Trophoblast cell (in vitro differentiated cells and primary cell): Measurements from ENCODE around the gene CHODL.

Experiments
- DNase-seq, 2 donors: peaks; one replicate each; pipeline ENCODE4 v3.0.0-alpha.2; 2016
- H2AFZ ChIP-seq: 2 replicates; pipeline ENCODE4 v1.6.1; 2013; ENCODE audit warnings: low read length, moderate library complexity, mild to moderate bottlenecking; ENCODE audit not compliant: insufficient read depth, poor library complexity
- H2AK5ac ChIP-seq: 2 replicates; pipeline ENCODE4 v1.6.1; 2013; ENCODE audit warnings: mild to moderate bottlenecking, low read length
- H2BK120ac ChIP-seq: 2 replicates; pipeline ENCODE4 v1.6.1; 2013; ENCODE audit warnings: low read length, mild to moderate bottlenecking, moderate library complexity; ENCODE audit not compliant: insufficient read depth, poor library complexity
- H2BK12ac ChIP-seq: 2 replicates; pipeline ENCODE4 v1.6.1; 2013; ENCODE audit warnings: mild to moderate bottlenecking, low read length, moderate library complexity
- H2BK5ac ChIP-seq: 2 replicates; pipeline ENCODE4 v1.6.1; 2013; ENCODE audit warnings: low read length, low read depth, moderate library complexity, mild to moderate bottlenecking; ENCODE audit not compliant: poor library complexity
- H3K14ac ChIP-seq: 2 replicates; pipeline ENCODE4 v1.6.1; 2013; ENCODE audit warnings: mild to moderate bottlenecking, low read length
- H3K18ac ChIP-seq: 2 replicates; pipeline ENCODE4 v1.6.1; 2013; ENCODE audit warnings: mild to moderate bottlenecking, low read length
- H3K23ac ChIP-seq: 2 replicates; pipeline ENCODE4 v1.6.1; 2013; ENCODE audit warnings: low read length
- H3K27ac ChIP-seq: 2 replicates; pipeline ENCODE4 v1.5.1; 2013; ENCODE audit warnings: low read depth, mild to moderate bottlenecking, inconsistent platforms, low read length, moderate library complexity
- H3K27me3 ChIP-seq: 2 replicates; pipeline ENCODE4 v1.6.1; 2013; ENCODE audit warnings: inconsistent platforms, mild to moderate bottlenecking, low read length, moderate library complexity; ENCODE audit not compliant: insufficient read depth
- H3K36me3 ChIP-seq, 2 experiments: 1 replicate in 1 of 2; 2 replicates in 1 of 2; pipeline ENCODE4 v1.6.1; 2013; ENCODE audit warnings: low read length in 2 of 2, mild to moderate bottlenecking in 2 of 2, moderate library complexity in 1 of 2; ENCODE audit not compliant: insufficient read depth in 2 of 2, control insufficient read depth in 1 of 2
- H3K4ac ChIP-seq: 2 replicates; pipeline ENCODE4 v1.6.1; 2013; ENCODE audit warnings: low read depth, mild to moderate bottlenecking, low read length, moderate library complexity
- H3K4me1 ChIP-seq, 2 experiments: 1 replicate in 1 of 2; 2 replicates in 1 of 2; pipeline ENCODE4 v1.6.1; 2013; ENCODE audit warnings: low read length in 2 of 2, mild to moderate bottlenecking in 2 of 2, moderate library complexity in 1 of 2; ENCODE audit not compliant: insufficient read depth in 2 of 2, control insufficient read depth in 1 of 2
- H3K4me2 ChIP-seq: 2 replicates; pipeline ENCODE4 v1.6.1; 2013; ENCODE audit warnings: inconsistent platforms, mild to moderate bottlenecking, low read length, moderate library complexity
- H3K4me3 ChIP-seq: 2 replicates; pipeline ENCODE4 v1.5.1; 2013; ENCODE audit warnings: mild to moderate bottlenecking, low read depth, low read length, inconsistent platforms
- H3K79me1 ChIP-seq: one replicate; pipeline ENCODE4 v1.6.1; 2013; ENCODE audit warnings: low read length
- H3K79me2 ChIP-seq: 2 replicates; pipeline ENCODE4 v1.6.1; 2013; ENCODE audit warnings: low read length, mild to moderate bottlenecking; ENCODE audit not compliant: control insufficient read depth, insufficient read depth, poor library complexity
- H3K9ac ChIP-seq: 2 replicates; pipeline ENCODE4 v1.6.1; 2013; ENCODE audit warnings: mild to moderate bottlenecking, low read length
- H3K9me3 ChIP-seq: 2 replicates; pipeline ENCODE4 v1.6.1; 2013; ENCODE audit warnings: low read depth, mild to moderate bottlenecking, control low read depth, inconsistent platforms, low read length; ENCODE audit not compliant: insufficient read depth
- H4K12ac ChIP-seq: 2 replicates; pipeline ENCODE4 v1.6.1; 2013; ENCODE audit warnings: low read depth, mild to moderate bottlenecking, low read length, moderate library complexity
- H4K8ac ChIP-seq: 2 replicates; pipeline ENCODE4 v1.6.1; 2013; ENCODE audit warnings: low read depth, mild to moderate bottlenecking, low read length, moderate library complexity
- H4K91ac ChIP-seq: one replicate; pipeline ENCODE4 v1.6.1; 2013; ENCODE audit warnings: low read depth, mild to moderate bottlenecking, low read length, moderate library complexity
- WGBS: extraction: QIAGEN DNeasy Blood & Tissue Kit; methylation state at CpG from one replicate; pipeline ENCODE4 v1.1.7; 2013; ENCODE audit warnings: missing lambda C conversion rate; ENCODE audit not compliant: insufficient read length, insufficient coverage; ENCODE audit errors: extremely low coverage; 5-methylcytosine and 5-hydroxymethylcytosine counted together

The CHODL gene

DNA sequence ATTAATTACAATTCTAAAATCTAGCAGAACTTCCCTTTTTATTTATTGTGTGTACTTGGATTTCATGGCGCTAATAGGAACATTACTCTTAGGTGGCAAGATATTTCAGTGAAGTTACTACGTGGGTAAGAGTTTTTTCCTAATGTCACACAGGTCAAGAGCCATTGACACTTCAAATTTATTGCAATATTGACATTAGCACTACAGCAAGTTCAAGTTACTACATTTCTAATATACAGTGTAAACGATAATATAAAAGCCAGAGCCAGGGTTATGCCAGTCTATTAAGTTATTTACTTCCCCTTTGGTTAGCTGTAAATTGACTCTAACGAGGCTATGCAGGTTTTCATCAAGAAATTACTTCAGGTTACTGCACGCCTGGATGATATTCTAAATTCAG, 29.7 kb downstream of the CHODL start:
- Histone ChIP-seq H3K36me3 (no peaks in the 10 kb centered on the region), H3K27me3 (no peaks in the 10 kb centered on the region), H2BK120ac (no peak overlapping the region), H4K91ac (no peak overlapping the region), H3K4me2 (no peak overlapping the region), H3K23ac (no peak overlapping the region), H3K18ac (no peak overlapping the region), H3K4ac (no peak overlapping the region), H3K14ac (no peak overlapping the region), H3K9me3 (no peaks in the 10 kb centered on the region), H3K4me1 (no peaks in the 10 kb centered on the region), H2AK5ac (no peak overlapping the region), H3K27ac (no peak overlapping the region), H2AFZ (no peak overlapping the region), H3K79me2 (no peaks in the 10 kb centered on the region), H3K9ac (no peak overlapping the region), H3K79me1 (no peaks in the 10 kb centered on the region), H2BK5ac (no peak overlapping the region), H4K12ac (no peak overlapping the region), H3K4me3 (no peak overlapping the region), H4K8ac (no peak overlapping the region), H2BK12ac (no peak overlapping the region)
- WGBS: no CpG with 5 or more reads among the region's 5 CpGs
- DNase-seq: no peak

DNA sequence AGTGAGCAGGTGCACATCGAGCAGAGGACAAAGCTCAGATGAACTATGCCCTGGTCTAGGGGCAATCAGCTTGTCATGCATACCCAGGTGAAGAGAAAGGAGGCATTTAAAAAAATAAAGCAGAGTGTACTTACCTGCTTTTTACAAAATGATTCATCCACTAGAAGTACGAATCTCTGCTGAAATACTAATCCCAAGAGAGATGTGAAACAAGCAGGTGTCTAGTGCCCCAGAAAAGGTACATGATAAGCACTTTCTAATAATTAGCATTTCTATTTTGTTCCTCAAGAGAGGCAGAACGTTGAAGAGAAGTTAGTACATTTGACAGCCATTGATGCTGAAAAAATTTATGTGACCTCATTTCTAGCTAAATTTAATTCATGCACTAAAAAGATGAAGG, 31.1 kb downstream of the CHODL start:
- Histone ChIP-seq H4K8ac (no peak overlapping the region), H3K4ac (no peak overlapping the region), H2BK5ac (no peak overlapping the region), H3K27me3 (no peaks in the 10 kb centered on the region), H2BK120ac (no peak overlapping the region), H3K4me2 (no peak overlapping the region), H3K9me3 (no peaks in the 10 kb centered on the region), H3K79me1 (no peaks in the 10 kb centered on the region), H3K79me2 (no peaks in the 10 kb centered on the region), H4K91ac (no peak overlapping the region), H3K14ac (no peak overlapping the region), H3K23ac (no peak overlapping the region), H3K9ac (no peak overlapping the region), H4K12ac (no peak overlapping the region), H2AFZ (no peak overlapping the region), H3K18ac (no peak overlapping the region), H3K4me3 (no peak overlapping the region), H3K36me3 (no peaks in the 10 kb centered on the region), H2BK12ac (no peak overlapping the region), H3K4me1 (no peaks in the 10 kb centered on the region), H2AK5ac (no peak overlapping the region), H3K27ac (no peak overlapping the region)
- WGBS: no CpG with 5 or more reads among the region's 3 CpGs
- no peak for DNase-seq

DNA sequence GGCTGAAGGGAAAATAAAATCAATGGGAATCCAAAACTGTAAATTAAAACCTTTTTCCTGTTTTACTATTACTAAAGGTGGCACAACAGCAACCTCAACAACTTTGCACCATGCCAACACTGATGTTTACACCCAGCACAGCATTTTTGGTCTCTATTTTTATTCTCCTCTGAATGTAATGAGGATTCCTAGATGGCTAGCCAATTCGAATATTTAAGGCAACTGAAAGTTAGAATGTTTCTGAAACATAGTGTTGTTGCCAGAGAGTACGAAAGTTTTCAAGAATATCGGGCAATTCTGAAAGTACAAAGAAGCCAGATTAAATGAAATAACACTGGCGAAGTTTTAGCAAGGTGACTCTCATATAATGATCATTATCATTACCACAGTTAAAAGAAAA, 40.7 kb downstream of the CHODL start:
- Histone ChIP-seq H3K4me1 (no peaks in the 10 kb centered on the region), H3K27ac (no peak overlapping the region), H2BK5ac (no peak overlapping the region), H3K27me3 (no peaks in the 10 kb centered on the region), H2BK12ac (no peak overlapping the region), H3K23ac (no peak overlapping the region), H3K36me3 (no peaks in the 10 kb centered on the region), H3K79me1 (no peaks in the 10 kb centered on the region), H4K91ac (no peak overlapping the region), H3K9ac (no peak overlapping the region), H4K12ac (no peak overlapping the region), H4K8ac (no peak overlapping the region), H3K18ac (no peak overlapping the region), H3K4ac (no peak overlapping the region), H3K9me3 (no peaks in the 10 kb centered on the region), H3K14ac (no peak overlapping the region), H3K4me2 (no peak overlapping the region), H2AK5ac (no peak overlapping the region), H3K4me3 (no peak overlapping the region), H2BK120ac (no peak overlapping the region), H2AFZ (no peak overlapping the region), H3K79me2 (no peaks in the 10 kb centered on the region)
- no CpG with 5 or more reads among the region's 4 CpGs for WGBS
- no peak for DNase-seq

DNA sequence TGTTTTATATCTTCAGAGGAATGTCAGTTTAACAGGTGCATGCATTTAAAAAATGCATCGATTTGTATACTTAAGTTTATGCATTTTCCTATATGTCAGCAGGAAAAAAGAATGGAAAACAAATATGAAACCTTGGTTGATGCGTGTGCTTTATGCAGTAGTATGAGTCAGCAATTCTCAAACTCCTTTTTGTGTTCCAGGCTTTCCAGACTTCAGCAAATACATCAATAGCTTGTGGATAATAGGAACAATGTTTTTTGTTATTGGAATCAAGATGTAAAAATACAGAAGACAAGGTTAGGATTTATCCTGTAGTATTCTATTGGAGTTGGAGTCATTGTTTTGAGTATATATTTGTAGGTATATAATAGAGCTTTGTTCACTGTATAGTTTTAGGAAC, 45.2 kb downstream of the CHODL start:
- no peaks in the 10 kb centered on the region for H3K79me2 ChIP-seq
- no CpG with 5 or more reads among the region's 2 CpGs for WGBS
- no peak overlapping the region for H4K12ac ChIP-seq
- H3K4ac ChIP-seq: no peak overlapping the region
- no peak overlapping the region for H4K8ac ChIP-seq
- no peak overlapping the region for H2BK120ac ChIP-seq
- H3K14ac ChIP-seq: no peak overlapping the region
- no peak for DNase-seq
- H3K18ac ChIP-seq: no peak overlapping the region
- H3K79me1 ChIP-seq: no peaks in the 10 kb centered on the region
- H3K4me2 ChIP-seq: no peak overlapping the region
- H2BK5ac ChIP-seq: no peak overlapping the region
- no peak overlapping the region for H3K23ac ChIP-seq
- no peak overlapping the region for H2BK12ac ChIP-seq
- no peak overlapping the region for H3K9ac ChIP-seq
- H3K4me1 ChIP-seq: no peaks in the 10 kb centered on the region
- no peak overlapping the region for H3K4me3 ChIP-seq
- H3K9me3 ChIP-seq: no peaks in the 10 kb centered on the region
- no peaks in the 10 kb centered on the region for H3K36me3 ChIP-seq
- H3K27ac ChIP-seq: no peak overlapping the region
- no peak overlapping the region for H2AFZ ChIP-seq
- no peak overlapping the region for H2AK5ac ChIP-seq
- H3K27me3 ChIP-seq: no peaks in the 10 kb centered on the region
- no peak overlapping the region for H4K91ac ChIP-seq
